A549 (cell line): ENCODE measurements around the gene ANO6. TPM values are rescaled to one million over a fixed set of nuclear protein-coding genes. Genes with fewer than 3 reads are reported as not detected.

ENCODE experiments used
- ATAC-seq, 2 experiments: fragments of 200-7000 bp in 1 of 2; fragments of >200 bp in 1 of 2; cut with Nextera tagmentation in 1 of 2; cut with Tn5 transposase in 1 of 2; 3 replicates each; pipeline versions ENCODE4 v1.8.0 to v1.9.1; 2018 to 2020; ENCODE audit warnings: mild to moderate bottlenecking in 1 of 2, moderate library complexity in 1 of 2
- CTCF ChIA-PET: fragments of 300-600 bp; sonication (Branson Sonifier 250); formaldehyde crosslinking; extraction: SDS; loops from one replicate; lab custom pipeline; 2021; ENCODE audit warnings: antibody characterized with exemption, inconsistent platforms; lab: Yijun Ruan, JAX
- POLR2A ChIA-PET: fragments of 350-600 bp; formaldehyde crosslinking; extraction: SDS; loops from one replicate; lab custom pipeline; 2021; ENCODE audit warnings: antibody characterized with exemption, inconsistent platforms; lab: Yijun Ruan, JAX
- DNase-seq, 2 experiments: peaks; one replicate each; pipeline versions ENCODE4 v3.0.0 to v3.0.0-alpha.2; 2011 to 2016; ENCODE audit warnings: low read depth in 1 of 2, low spot score in 1 of 2
- FAIRE-seq: peaks from 2 replicates; lab custom pipeline; 2011; peaks lifted over from hg19 to GRCh38; lab: Jason Lieb, UNC
- H3K27ac ChIP-seq, 2 experiments: fragments of >200 bp; sonication (Bioruptor Twin); formaldehyde crosslinking; 3 replicates each; pipeline ENCODE4 v1.5.1; 2016 to 2017
- H3K4me1 ChIP-seq: fragments of >200 bp; sonication (Bioruptor Twin); formaldehyde crosslinking; 3 replicates; pipeline ENCODE4 v1.6.1; 2016
- H3K4me2 ChIP-seq: fragments of >200 bp; sonication (Bioruptor Twin); formaldehyde crosslinking; 3 replicates; pipeline ENCODE4 v1.6.1; 2016
- H3K4me3 ChIP-seq: fragments of >200 bp; sonication (Bioruptor Twin); formaldehyde crosslinking; 3 replicates; pipeline ENCODE4 v1.5.1; 2016
- H3K9me3 ChIP-seq: fragments of >200 bp; sonication (Bioruptor Twin); formaldehyde crosslinking; 3 replicates; pipeline ENCODE4 v1.6.1; 2016
- ATOH8 ChIP-seq: fragments of 250-450 bp; sonication (Bioruptor Pico); IDR thresholded peaks from 2 replicates; pipeline ENCODE4 v1.5.0; 2020; ENCODE audit warnings: low read depth, mild to moderate bottlenecking, moderate library complexity
- BHLHE40 ChIP-seq: IDR thresholded peaks from 2 replicates; pipeline ENCODE4 v1.6.1; 2012; ENCODE audit warnings: low read depth, low read length, inconsistent platforms
- CTCF ChIP-seq: fragments of >200 bp; sonication (Bioruptor Twin); formaldehyde crosslinking; IDR thresholded peaks from 3 replicates; pipeline ENCODE4 v1.5.1; 2016
- E2F6 ChIP-seq: IDR thresholded peaks from 2 replicates; pipeline ENCODE4 v1.6.1; 2012; ENCODE audit warnings: low read depth, borderline replicate concordance
- EP300 ChIP-seq, 2 experiments: fragments of >200 bp; sonication (Bioruptor Twin); formaldehyde crosslinking; IDR thresholded peaks; 2 replicates in 1 of 2; 3 replicates in 1 of 2; pipeline ENCODE4 v1.6.1; 2016 to 2017
- HDAC2 ChIP-seq: fragments of 200-600 bp; sonication (generic); IDR thresholded peaks from 2 replicates; pipeline ENCODE4 v1.6.1; 2016
- HEYL ChIP-seq: fragments of 250-450 bp; sonication (Bioruptor Pico); IDR thresholded peaks from 2 replicates; pipeline ENCODE4 v1.8.0; 2021; ENCODE audit warnings: mild to moderate bottlenecking, moderate library complexity
- KDM1A ChIP-seq: fragments of 200-600 bp; sonication (generic); IDR thresholded peaks from 2 replicates; pipeline ENCODE4 v1.6.1; 2016; ENCODE audit warnings: low read depth, mild to moderate bottlenecking
- MAFK ChIP-seq: fragments of 450-650 bp; IDR thresholded peaks from 2 replicates; pipeline ENCODE4 v1.6.1; 2014; ENCODE audit not compliant: partially characterized antibody
- MAX ChIP-seq: IDR thresholded peaks from 2 replicates; pipeline ENCODE4 v1.6.1; 2012
- MYC ChIP-seq: IDR thresholded peaks from 2 replicates; pipeline ENCODE4 v1.6.1; 2012; ENCODE audit warnings: mild to moderate bottlenecking, inconsistent platforms, low read length, improper control_type of control experiment, borderline replicate concordance
- NFE2L2 ChIP-seq: fragments of 150-350 bp; conservative IDR thresholded peaks from 2 replicates; pipeline ENCODE4 v1.6.1; 2014; ENCODE audit warnings: low read length
- RCOR1 ChIP-seq: fragments of 150-350 bp; IDR thresholded peaks from 2 replicates; pipeline ENCODE4 v1.6.1; 2014; ENCODE audit warnings: antibody characterized with exemption, low read length, low read depth
- TP53 ChIP-seq: fragments of 250-450 bp; sonication (Bioruptor Pico); IDR thresholded peaks from 2 replicates; pipeline ENCODE4 v1.5.0; 2021; ENCODE audit warnings: mild to moderate bottlenecking, moderate library complexity
- WGBS: methylation state at CpG from one replicate; pipeline ENCODE4 v1.1.6; 2017; ENCODE audit errors: missing lambda C conversion rate; 5-methylcytosine and 5-hydroxymethylcytosine counted together
- polyA plus RNA-seq, 4 experiments: library from polyadenylated mRNA; depleted of rRNA in 3 of 4; stranded (reverse); fragments of >200 nt; fragmentation: RNase III in 1 of 4; extraction: RNeasy Plus Mini Kit Qiagen cat#74134 plus additional on column Dnase treatment in 1 of 4; gene quantifications; 2 replicates in 3 of 4; 3 replicates in 1 of 4; pipeline ENCODE4 v1.2.3, GENCODE V29; 2011 to 2017

ANO6 gene
- polyA plus RNA-seq, 2 of the 4 experiments (the other 2 are of a cell fraction) = 41.7 to 80.0 TPM

- ChIA-PET POLR2A (no interaction called here), CTCF (interaction anchor here (0.5 to 1.7 kb wide), 4 partner anchors 24 to 178 kb away, joined by 3 to 6 read pairs (median 3); no protein-coding TSS in a partner anchor)
- no peak overlapping the region for H3K4me2 ChIP-seq
- no peaks in the 10 kb centered on the region for H3K9me3 ChIP-seq
- 70% methylated on average over 1 of the region's 1 CpG for WGBS
- no peak overlapping the region for H3K27ac ChIP-seq
- FAIRE-seq = no peak
- H3K4me3 ChIP-seq = no peak overlapping the region
- peaks cover 14% of the 10 kb centered on the region for H3K4me1 ChIP-seq
- DNase-seq = no peak
- no peak for TF ChIP-seq NFE2L2
- TF ChIP-seq MAFK = peak; percentile 25
- no peak for ATAC-seq
These were observed 133.1 kb downstream of the ANO6 start for GRCh38 chr12:45348986-45349385.

GRCh38 chr12:45349916-45350315, 134.0 kb downstream of the ANO6 start:
- no peak for TF ChIP-seq E2F6
- TF ChIP-seq BHLHE40 = no peak
- TF ChIP-seq MAX = no peak
- no peak for TF ChIP-seq HEYL (CRISPR knock-in tag)
- no peak for TF ChIP-seq HDAC2
- TF ChIP-seq MYC = no peak
- no peak for TF ChIP-seq CTCF
- TF ChIP-seq ATOH8 = no peak
- no peak for TF ChIP-seq KDM1A
- no peak for TF ChIP-seq TP53
- no peak for TF ChIP-seq EP300 (IDR thresholded peaks at IDR 0.05)
- TF ChIP-seq RCOR1 = no peak
- no peaks in the 10 kb centered on the region for H3K9me3 ChIP-seq
- no peak overlapping the region for H3K4me2 ChIP-seq
- 100% methylated on average over 1 of the region's 1 CpG for WGBS
- ChIA-PET CTCF (interaction anchor here (1.4 to 1.9 kb wide), 3 partner anchors 25 to 81 kb away, joined by 3 to 9 read pairs (median 6); no protein-coding TSS in a partner anchor), POLR2A (no interaction called here)
- no peak for DNase-seq
- no peak for FAIRE-seq
- peaks cover 23% of the 10 kb centered on the region for H3K4me1 ChIP-seq
- no peak for ATAC-seq
- no peak overlapping the region for H3K4me3 ChIP-seq
- no peak overlapping the region for H3K27ac ChIP-seq

GRCh38 chr12:45350861-45351260, 135.0 kb downstream of the ANO6 start:
- no peak overlapping the region for H3K4me3 ChIP-seq
- no peak for TF ChIP-seq ATOH8
- TF ChIP-seq, all 56 proteins: peak for 0
- no peak for ATAC-seq
- Histone ChIP-seq H3K4me1 (peaks cover 32% of the 10 kb centered on the region), H3K27ac (no peak overlapping the region), H3K4me2 (no peak overlapping the region), H3K9me3 (no peaks in the 10 kb centered on the region)
- POLR2A ChIA-PET = no interaction called here
- no peak for DNase-seq
- no peak for FAIRE-seq
- CTCF ChIA-PET = interaction anchor here (1.2 to 1.9 kb wide), 2 partner anchors 37 to 135 kb away, joined by 4 to 9 read pairs; partner anchors contain the start of gene ANO6
- 92% methylated on average over 3 of the region's 3 CpGs for WGBS
